NCI-H460 (cell line): ENCODE results near the gene TOGARAM2. TPM values are rescaled to one million over a fixed set of nuclear protein-coding genes. Genes with fewer than 3 reads are reported as not detected.

ENCODE experiments used
- small RNA-seq, 2 experiments: library from RNA; depleted of rRNA; stranded (forward); fragments of <200 nt; gene quantifications; one replicate each; pipeline ENCODE3, GENCODE V24; 2014
- total RNA-seq: library from RNA; depleted of rRNA; stranded (reverse); fragments of >200 nt; shearing (Covaris generic); gene quantifications from 2 replicates; pipeline ENCODE4 v1.2.3, GENCODE V29; 2014; rRNA removed

The TOGARAM2 gene
- total RNA-seq, 1 experiment from 2014 or later, result not detected

Small RNA genes lying within 50 kb of the gene (small RNA-seq; reads per million reads assigned to genes)
- gene RF00019, result 0 reads per million in 2 experiments

Other genes with a start within 250 kb of the TOGARAM2 start
- 136 and 165 TPM in 2 replicates for gene PPP1CB, start 229.5 kb upstream of the TOGARAM2 start, total RNA-seq
- gene SPDYA, start 170.5 kb upstream of the TOGARAM2 start, total RNA-seq, result 0.23 and 0.30 TPM in 2 replicates
- gene TRMT61B, start 111.0 kb upstream of the TOGARAM2 start, total RNA-seq, result 22.4 and 29.4 TPM in 2 replicates
- gene WDR43, start 86.6 kb upstream of the TOGARAM2 start, total RNA-seq, result 144 and 152 TPM in 2 replicates
- gene PCARE, start 93.2 kb downstream of the TOGARAM2 start, total RNA-seq, result not detected in 2 replicates
- gene CLIP4, start 134.1 kb downstream of the TOGARAM2 start, total RNA-seq, result 75.4 and 78.5 TPM in 2 replicates